Activated naive CD8-positive, alpha-beta T cell treated with anti-CD3 and anti-CD28 coated beads, Interleukin-2, amount 50 U/mL, for 24 hours (primary cell): ENCODE measurements around the gene TNNI3K.

ENCODE experiments used
- ATAC-seq: fragments of 150-1000 bp; cut with Tn5 transposase; one replicate; pipeline ENCODE4 v1.10.0; 2021
- DNase-seq: peaks from one replicate; pipeline ENCODE4 v3.0.0; 2021
- H3K27ac Mint-ChIP-seq: one replicate; pipeline ENCODE4 v1.8.0; 2021; ENCODE audit warnings: mild to moderate bottlenecking, mixed read lengths
- H3K27me3 Mint-ChIP-seq: one replicate; pipeline ENCODE4 v1.8.0; 2021; ENCODE audit warnings: mixed read lengths
- H3K36me3 Mint-ChIP-seq: one replicate; pipeline ENCODE4 v1.8.0; 2021; ENCODE audit warnings: low read depth, mixed read lengths
- H3K4me1 Mint-ChIP-seq: one replicate; pipeline ENCODE4 v1.8.0; 2021; ENCODE audit warnings: mixed read lengths
- H3K4me3 Mint-ChIP-seq: one replicate; pipeline ENCODE4 v1.8.0; 2021; ENCODE audit warnings: mild to moderate bottlenecking, moderate library complexity, mixed read lengths
- H3K9me3 Mint-ChIP-seq: one replicate; pipeline ENCODE4 v1.8.0; 2021; ENCODE audit warnings: mixed read lengths

TNNI3K gene

GRCh38 chr1:74534241-74534640 lies 299.1 kb downstream of the TNNI3K start:
- Mint-ChIP-seq H3K36me3 (no peaks in the 10 kb centered on the region), H3K9me3 (no peaks in the 10 kb centered on the region), H3K4me1 (no peaks in the 10 kb centered on the region), H3K4me3 (no peak overlapping the region), H3K27me3 (no peaks in the 10 kb centered on the region), H3K27ac (no peak overlapping the region)
- ATAC-seq = no peak
- no peak for DNase-seq

- no peak overlapping the region for H3K27ac Mint-ChIP-seq
- ATAC-seq (no peak), DNase-seq (no peak)
- H3K27me3 Mint-ChIP-seq = no peaks in the 10 kb centered on the region
- H3K9me3 Mint-ChIP-seq = no peaks in the 10 kb centered on the region
- no peak overlapping the region for H3K4me3 Mint-ChIP-seq
- no peaks in the 10 kb centered on the region for H3K4me1 Mint-ChIP-seq
- no peaks in the 10 kb centered on the region for H3K36me3 Mint-ChIP-seq
Observed at GRCh38 chr1:74545821-74546220, 310.6 kb downstream of the TNNI3K start.

GRCh38 chr1:74548961-74549750 lies 314.0 kb downstream of the TNNI3K start:
- Mint-ChIP-seq H3K27ac (no peak overlapping the region), H3K4me1 (no peaks in the 10 kb centered on the region), H3K27me3 (no peaks in the 10 kb centered on the region), H3K36me3 (no peaks in the 10 kb centered on the region), H3K4me3 (no peak overlapping the region), H3K9me3 (no peaks in the 10 kb centered on the region)
- no peak for ATAC-seq
- DNase-seq = no peak

GRCh38 chr1:74549932-74550331 lies 314.7 kb downstream of the TNNI3K start:
- H3K27me3 Mint-ChIP-seq = no peaks in the 10 kb centered on the region
- ATAC-seq (no peak), DNase-seq (no peak)
- H3K27ac Mint-ChIP-seq = no peak overlapping the region
- no peak overlapping the region for H3K4me3 Mint-ChIP-seq
- H3K9me3 Mint-ChIP-seq = no peaks in the 10 kb centered on the region
- no peaks in the 10 kb centered on the region for H3K36me3 Mint-ChIP-seq
- H3K4me1 Mint-ChIP-seq = no peaks in the 10 kb centered on the region

GRCh38 chr1:74570797-74571492 lies 335.8 kb downstream of the TNNI3K start:
- no peak for DNase-seq
- Mint-ChIP-seq H3K27ac (no peak overlapping the region), H3K9me3 (no peaks in the 10 kb centered on the region), H3K4me3 (no peak overlapping the region), H3K27me3 (peaks cover 2% of the 10 kb centered on the region), H3K36me3 (no peaks in the 10 kb centered on the region), H3K4me1 (no peaks in the 10 kb centered on the region)
- no peak for ATAC-seq

- H3K27ac Mint-ChIP-seq = no peak overlapping the region
- ATAC-seq (no peak), DNase-seq (no peak)
- no peaks in the 10 kb centered on the region for H3K9me3 Mint-ChIP-seq
- H3K36me3 Mint-ChIP-seq = no peaks in the 10 kb centered on the region
- H3K27me3 Mint-ChIP-seq = peaks cover 2% of the 10 kb centered on the region
- no peak overlapping the region for H3K4me3 Mint-ChIP-seq
- H3K4me1 Mint-ChIP-seq = no peaks in the 10 kb centered on the region
Observed at GRCh38 chr1:74571493-74571800, 336.3 kb downstream of the TNNI3K start.

- Mint-ChIP-seq H3K4me1 (no peaks in the 10 kb centered on the region), H3K9me3 (no peaks in the 10 kb centered on the region), H3K27me3 (peaks cover 2% of the 10 kb centered on the region), H3K4me3 (no peak overlapping the region), H3K27ac (no peak overlapping the region), H3K36me3 (no peaks in the 10 kb centered on the region)
- ATAC-seq (no peak), DNase-seq (no peak)
Observed at GRCh38 chr1:74571891-74572290, 336.7 kb downstream of the TNNI3K start.

GRCh38 chr1:74578101-74578500 lies 342.9 kb downstream of the TNNI3K start:
- H3K4me1 Mint-ChIP-seq = no peaks in the 10 kb centered on the region
- no peak overlapping the region for H3K27ac Mint-ChIP-seq
- ATAC-seq = no peak
- H3K9me3 Mint-ChIP-seq = no peaks in the 10 kb centered on the region
- H3K4me3 Mint-ChIP-seq = no peak overlapping the region
- no peaks in the 10 kb centered on the region for H3K36me3 Mint-ChIP-seq
- no peak for DNase-seq
- H3K27me3 Mint-ChIP-seq = peaks cover 5% of the 10 kb centered on the region

GRCh38 chr1:74579425-74579824 lies 344.2 kb downstream of the TNNI3K start:
- Mint-ChIP-seq H3K4me3 (no peak overlapping the region), H3K9me3 (no peaks in the 10 kb centered on the region), H3K36me3 (no peaks in the 10 kb centered on the region), H3K27ac (no peak overlapping the region), H3K4me1 (no peaks in the 10 kb centered on the region), H3K27me3 (peaks cover 3% of the 10 kb centered on the region)
- DNase-seq (no peak), ATAC-seq (peak; percentile 36)

GRCh38 chr1:74583397-74583796 lies 348.2 kb downstream of the TNNI3K start:
- H3K4me3 Mint-ChIP-seq = no peak overlapping the region
- H3K27ac Mint-ChIP-seq = no peak overlapping the region
- no peaks in the 10 kb centered on the region for H3K9me3 Mint-ChIP-seq
- ATAC-seq (no peak), DNase-seq (no peak)
- H3K4me1 Mint-ChIP-seq = no peaks in the 10 kb centered on the region
- H3K36me3 Mint-ChIP-seq = no peaks in the 10 kb centered on the region
- H3K27me3 Mint-ChIP-seq = peaks cover 3% of the 10 kb centered on the region

- Mint-ChIP-seq H3K4me1 (no peaks in the 10 kb centered on the region), H3K27me3 (peaks cover 3% of the 10 kb centered on the region), H3K27ac (no peak overlapping the region), H3K36me3 (no peaks in the 10 kb centered on the region), H3K9me3 (no peaks in the 10 kb centered on the region), H3K4me3 (no peak overlapping the region)
- DNase-seq = no peak
- no peak for ATAC-seq
Observed at GRCh38 chr1:74584185-74584584, 349.0 kb downstream of the TNNI3K start.

- H3K4me3 Mint-ChIP-seq = peak overlapping the region; percentile 27
- H3K27ac Mint-ChIP-seq = no peak overlapping the region
- ATAC-seq (no peak), DNase-seq (no peak)
- no peaks in the 10 kb centered on the region for H3K36me3 Mint-ChIP-seq
- peaks cover 7% of the 10 kb centered on the region for H3K27me3 Mint-ChIP-seq
- no peaks in the 10 kb centered on the region for H3K4me1 Mint-ChIP-seq
- no peaks in the 10 kb centered on the region for H3K9me3 Mint-ChIP-seq
Observed at GRCh38 chr1:74586253-74586897, 351.2 kb downstream of the TNNI3K start.

- Mint-ChIP-seq H3K9me3 (no peaks in the 10 kb centered on the region), H3K4me1 (no peaks in the 10 kb centered on the region), H3K4me3 (no peak overlapping the region), H3K27me3 (peaks cover 5% of the 10 kb centered on the region), H3K36me3 (no peaks in the 10 kb centered on the region), H3K27ac (no peak overlapping the region)
- ATAC-seq (no peak), DNase-seq (no peak)
Observed at GRCh38 chr1:74587888-74588287, 352.7 kb downstream of the TNNI3K start.

- Mint-ChIP-seq H3K36me3 (no peaks in the 10 kb centered on the region), H3K27ac (no peak overlapping the region), H3K4me3 (no peak overlapping the region), H3K27me3 (peaks cover 4% of the 10 kb centered on the region), H3K9me3 (no peaks in the 10 kb centered on the region), H3K4me1 (no peaks in the 10 kb centered on the region)
- no peak for DNase-seq
- ATAC-seq = no peak
Observed at GRCh38 chr1:74590288-74590687, 355.1 kb downstream of the TNNI3K start.

- H3K27me3 Mint-ChIP-seq = peaks cover 4% of the 10 kb centered on the region
- no peaks in the 10 kb centered on the region for H3K4me1 Mint-ChIP-seq
- no peak for ATAC-seq
Observed at GRCh38 chr1:74591949-74592348, 356.8 kb downstream of the TNNI3K start.

More at GRCh38 chr1:74591949-74592348, 356.8 kb downstream of the TNNI3K start:
- no peak for DNase-seq
- H3K36me3 Mint-ChIP-seq = no peaks in the 10 kb centered on the region
- no peak overlapping the region for H3K4me3 Mint-ChIP-seq
- H3K27ac Mint-ChIP-seq = no peak overlapping the region
- no peaks in the 10 kb centered on the region for H3K9me3 Mint-ChIP-seq
